HepG2 (cell line): ENCODE results near the gene LYZL2. TPM values are rescaled to one million over a fixed set of nuclear protein-coding genes. Genes with fewer than 3 reads are reported as not detected.

Experiments used
- BCL6 ChIP-seq: IDR thresholded peaks from 2 replicates; pipeline ENCODE4 v1.6.1; 2016; ENCODE audit warnings: missing genetic modification reagents, missing compliant biosample characterization
- DR1 ChIP-seq: sonication (generic); formaldehyde crosslinking; IDR thresholded peaks from 2 replicates; pipeline ENCODE4 v1.8.0; 2021; ENCODE audit warnings: mild to moderate bottlenecking, missing genetic modification reagents, inconsistent platforms
- FOXC1 ChIP-seq: sonication (generic); formaldehyde crosslinking; IDR thresholded peaks from 2 replicates; pipeline ENCODE4 v1.8.0; 2022; ENCODE audit warnings: mild to moderate bottlenecking, missing genetic modification reagents, borderline replicate concordance
- HCFC1 ChIP-seq: fragments of 150-350 bp; IDR thresholded peaks from 2 replicates; pipeline ENCODE4 v1.6.1; 2014; ENCODE audit warnings: low read depth, low read length
- HNF4A ChIP-seq: sonication (generic); formaldehyde crosslinking; IDR thresholded peaks from 2 replicates; pipeline ENCODE4 v1.4.0; 2020; ENCODE audit warnings: missing genetic modification reagents
- KLF13 ChIP-seq: sonication (generic); formaldehyde crosslinking; IDR thresholded peaks from 2 replicates; pipeline ENCODE4 v1.4.0; 2020; ENCODE audit warnings: mild to moderate bottlenecking, missing genetic modification reagents
- NKX3-1 ChIP-seq: sonication (generic); formaldehyde crosslinking; IDR thresholded peaks from 2 replicates; pipeline ENCODE4 v1.5.0; 2020; ENCODE audit warnings: missing genetic modification reagents
- PAF1 ChIP-seq: IDR thresholded peaks from 2 replicates; pipeline ENCODE4 v1.6.1; 2016; ENCODE audit warnings: missing genetic modification reagents, missing compliant biosample characterization
- POGZ ChIP-seq: sonication (generic); formaldehyde crosslinking; IDR thresholded peaks from 2 replicates; pipeline ENCODE4 v1.4.0; 2020; ENCODE audit warnings: mild to moderate bottlenecking, missing genetic modification reagents
- SALL1 ChIP-seq: sonication (generic); formaldehyde crosslinking; IDR thresholded peaks from 2 replicates; pipeline ENCODE4 v1.8.0; 2022; ENCODE audit warnings: mild to moderate bottlenecking, missing genetic modification reagents
- SIX4 ChIP-seq: sonication (generic); formaldehyde crosslinking; IDR thresholded peaks from 2 replicates; pipeline ENCODE4 v1.4.0; 2020; ENCODE audit warnings: missing genetic modification reagents
- ZBTB10 ChIP-seq: sonication (generic); formaldehyde crosslinking; IDR thresholded peaks from 2 replicates; pipeline ENCODE4 v1.4.0; 2020; ENCODE audit warnings: missing genetic modification reagents, borderline replicate concordance
- ZBTB33 ChIP-seq: sonication (generic); formaldehyde crosslinking; IDR thresholded peaks from 2 replicates; pipeline ENCODE4 v1.4.0; 2020; ENCODE audit warnings: missing genetic modification reagents
- ZBTB37 ChIP-seq: sonication (generic); formaldehyde crosslinking; IDR thresholded peaks from 2 replicates; pipeline ENCODE4 v1.4.0; 2020; ENCODE audit warnings: mild to moderate bottlenecking, missing genetic modification reagents
- ZBTB7B ChIP-seq: sonication (generic); formaldehyde crosslinking; IDR thresholded peaks from 2 replicates; pipeline ENCODE4 v1.4.0; 2020; ENCODE audit warnings: missing genetic modification reagents
- ZFP90 ChIP-seq: sonication (generic); formaldehyde crosslinking; IDR thresholded peaks from 2 replicates; pipeline ENCODE4 v1.8.0; 2022; ENCODE audit warnings: missing genetic modification reagents, mild to moderate bottlenecking, inconsistent platforms, borderline replicate concordance
- ZNF292 ChIP-seq: sonication (generic); formaldehyde crosslinking; IDR thresholded peaks from 2 replicates; pipeline ENCODE4 v1.8.1; 2022; ENCODE audit warnings: mild to moderate bottlenecking, low read depth, missing genetic modification reagents, borderline replicate concordance
- ZNF687 ChIP-seq: sonication (generic); formaldehyde crosslinking; IDR thresholded peaks from 2 replicates; pipeline ENCODE4 v1.5.1; 2020; ENCODE audit warnings: mild to moderate bottlenecking, missing genetic modification reagents, moderate library complexity
- polyA plus RNA-seq, 8 experiments: library from polyadenylated mRNA; depleted of rRNA in 3 of 8; stranded (reverse) in 7 of 8; unstranded in 1 of 8; fragments of >200 nt; fragmentation: Illumina TruSeq in 4 of 8; extraction: Trizol in 4 of 8; gene quantifications; 2 replicates each; pipeline versions ENCODE4 v1.2.1 to v1.2.3, GENCODE V29; 2011 to 2016; ENCODE audit warnings: low read depth in 4 of 8, missing spikeins in 1 of 8, mixed read lengths in 1 of 8; ENCODE audit not compliant: insufficient read depth in 1 of 8
- total RNA-seq, 5 experiments: library from RNA; depleted of rRNA; stranded (reverse); fragments of >200 nt; fragmentation: Illumina TruSeq; extraction: Trizol; gene quantifications; 2 replicates each; pipeline ENCODE4 v1.2.3, GENCODE V29; 2016; ENCODE audit warnings: low read depth in 1 of 5

LYZL2 gene
- total and polyA plus RNA-seq, 2 of the 13 experiments (the other 11 are each of a cell fraction or from before 2014, with no cell fraction given), result 0.20 to 0.63 TPM

GRCh38 chr10:30596013-30596412, 33.5 kb downstream of the LYZL2 start (continued):
- TF ChIP-seq SIX4 (no peak), ZBTB37 (CRISPR knock-in tag) (0 out of 2 replicates have a peak, but pooled peaks have one; percentile 27), BCL6 (0 out of 2 replicates have a peak, but pooled peaks have one; percentile 12), NKX3-1 (CRISPR knock-in tag) (no peak), ZBTB7B (CRISPR knock-in tag) (peak; percentile 80), POGZ (CRISPR knock-in tag) (no peak), PAF1 (no peak), FOXC1 (CRISPR knock-in tag) (no peak), ZNF687 (CRISPR knock-in tag) (peak; percentile 51), SALL1 (peak; percentile 36), ZBTB33 (CRISPR knock-in tag) (peak; percentile 39; the same call in 1 of the 2 replicates), HNF4A (CRISPR knock-in tag) (0 out of 2 replicates have a peak, but pooled peaks have one; percentile 5), KLF13 (CRISPR knock-in tag) (no peak), ZNF292 (peak; percentile 55; the same call in 1 of the 2 replicates), HCFC1 (no peak), ZFP90 (CRISPR knock-in tag) (no peak), DR1 (CRISPR knock-in tag) (no peak), ZBTB10 (CRISPR knock-in tag) (no peak)
